ENCODE data around the gene MYCBPAP. TPM values are rescaled to one million over a fixed set of nuclear protein-coding genes. Genes with fewer than 3 reads are reported as not detected.
A peak's percentile ranks its signal among the peaks of the same experiment; 100 is the strongest.

The MYCBPAP gene, protein sequence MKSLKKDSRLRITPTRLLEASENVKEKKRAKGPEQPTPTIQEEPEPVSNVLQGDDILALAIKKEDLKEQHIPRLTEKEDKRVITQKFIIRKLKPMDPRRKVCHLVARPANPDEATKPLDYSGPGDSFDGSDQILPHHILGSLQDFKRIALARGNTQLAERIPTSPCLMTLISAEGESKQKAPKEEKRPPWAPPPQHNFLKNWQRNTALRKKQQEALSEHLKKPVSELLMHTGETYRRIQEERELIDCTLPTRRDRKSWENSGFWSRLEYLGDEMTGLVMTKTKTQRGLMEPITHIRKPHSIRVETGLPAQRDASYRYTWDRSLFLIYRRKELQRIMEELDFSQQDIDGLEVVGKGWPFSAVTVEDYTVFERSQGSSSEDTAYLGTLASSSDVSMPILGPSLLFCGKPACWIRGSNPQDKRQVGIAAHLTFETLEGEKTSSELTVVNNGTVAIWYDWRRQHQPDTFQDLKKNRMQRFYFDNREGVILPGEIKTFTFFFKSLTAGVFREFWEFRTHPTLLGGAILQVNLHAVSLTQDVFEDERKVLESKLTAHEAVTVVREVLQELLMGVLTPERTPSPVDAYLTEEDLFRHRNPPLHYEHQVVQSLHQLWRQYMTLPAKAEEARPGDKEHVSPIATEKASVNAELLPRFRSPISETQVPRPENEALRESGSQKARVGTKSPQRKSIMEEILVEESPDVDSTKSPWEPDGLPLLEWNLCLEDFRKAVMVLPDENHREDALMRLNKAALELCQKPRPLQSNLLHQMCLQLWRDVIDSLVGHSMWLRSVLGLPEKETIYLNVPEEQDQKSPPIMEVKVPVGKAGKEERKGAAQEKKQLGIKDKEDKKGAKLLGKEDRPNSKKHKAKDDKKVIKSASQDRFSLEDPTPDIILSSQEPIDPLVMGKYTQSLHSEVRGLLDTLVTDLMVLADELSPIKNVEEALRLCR
- total RNA-seq (1 to 10 TPM; 4.7 to 6.4 TPM), polyA plus RNA-seq (under 1 TPM; 0.73 to 0.90 TPM)
- long read RNA-seq, donor 1: 0 reads
- long read RNA-seq, donor 2: 0 reads
- long read RNA-seq, donor 3, partial matches to known transcripts: 0 of 2 reads
- long read RNA-seq, donor 3, other reads (novel, unspliced or antisense): 0 of 2 reads
- long read RNA-seq, donor 4: 0 reads
- long read RNA-seq, donor 5: 0 reads

GRCh38 chr17:50507871-50508572 is at the start of gene MYCBPAP:
TSS of gene MYCBPAP (plus strand) at chr17:50508439. CDS start at chr17:50508675, 236 bp downstream.
- no peak for TF ChIP-seq CTCF (IDR thresholded peaks at IDR 0.05; ENCODE audit: control extremely low read depth, extremely low read depth)
- H3K4me3 ChIP-seq: peak within 1 kb of the TSS; percentile 46

GRCh38 chr17:50458701-50459676 is 49.2 kb upstream of the MYCBPAP start:
- DNase-seq (no peak), ATAC-seq (ENCODE audit: insufficient read depth, low FRiP score) (no peak)
- Histone ChIP-seq H3K27ac (ENCODE audit: low read depth in 1 of 2, low read length in 1 of 2) (no peak overlapping the region), H3K9ac (ENCODE audit: insufficient read depth in 1 of 2, low read length in 2 of 2) (no peak overlapping the region), H3K4me1 (ENCODE audit: control insufficient read depth in 5 of 5, insufficient read depth in 5 of 5, low read length in 5 of 5) (no peaks in the 10 kb centered on the region), H3K36me3 (ENCODE audit: control insufficient read depth in 4 of 4, insufficient read depth in 4 of 4, low read length in 4 of 4) (peaks cover 0 to 20% (median 9%) of the 10 kb centered on the region in 4 donors), H3K9me3 (ENCODE audit: control insufficient read depth in 4 of 4, insufficient read depth in 3 of 4, low read length in 3 of 4) (no peaks in the 10 kb centered on the region), H3K27me3 (ENCODE audit: control insufficient read depth in 3 of 3, insufficient read depth in 3 of 3, low read length in 2 of 3) (no peaks in the 10 kb centered on the region), H3K4me3 (no peak overlapping the region)
- 79 to 89% methylated on average over 16 of the region's 16 CpGs for WGBS, 2 donors
- no peak for TF ChIP-seq CTCF (IDR thresholded peaks at IDR 0.05; ENCODE audit: control extremely low read depth, extremely low read depth)

More at GRCh38 chr17:50507871-50508572, at the start of gene MYCBPAP:
- Histone ChIP-seq H3K27me3 (ENCODE audit: control insufficient read depth in 3 of 3, insufficient read depth in 3 of 3, low read length in 2 of 3) (no peaks in the 10 kb centered on the region), H3K36me3 (ENCODE audit: control insufficient read depth in 4 of 4, insufficient read depth in 4 of 4, low read length in 4 of 4) (no peaks in the 10 kb centered on the region), H3K9ac (ENCODE audit: insufficient read depth in 1 of 2, low read length in 2 of 2) (peak within 1 kb of the TSS; percentile 39 to 61), H3K9me3 (ENCODE audit: control insufficient read depth in 4 of 4, insufficient read depth in 3 of 4, low read length in 3 of 4) (no peaks in the 10 kb centered on the region), H3K27ac (ENCODE audit: low read depth in 1 of 2, low read length in 1 of 2) (peak within 1 kb of the TSS; percentile 23 to 36), H3K4me1 (ENCODE audit: control insufficient read depth in 5 of 5, insufficient read depth in 5 of 5, low read length in 5 of 5) (peaks cover 0 to 13% (median 4%) of the 10 kb centered on the region in 5 donors)
- 7 to 11% methylated on average over 42 to 66 of the region's 66 CpGs for WGBS, 2 donors
- ATAC-seq (ENCODE audit: insufficient read depth, low FRiP score) (peak; percentile 63), DNase-seq (peak; percentile 89 to 94 (median 91))

DNA sequence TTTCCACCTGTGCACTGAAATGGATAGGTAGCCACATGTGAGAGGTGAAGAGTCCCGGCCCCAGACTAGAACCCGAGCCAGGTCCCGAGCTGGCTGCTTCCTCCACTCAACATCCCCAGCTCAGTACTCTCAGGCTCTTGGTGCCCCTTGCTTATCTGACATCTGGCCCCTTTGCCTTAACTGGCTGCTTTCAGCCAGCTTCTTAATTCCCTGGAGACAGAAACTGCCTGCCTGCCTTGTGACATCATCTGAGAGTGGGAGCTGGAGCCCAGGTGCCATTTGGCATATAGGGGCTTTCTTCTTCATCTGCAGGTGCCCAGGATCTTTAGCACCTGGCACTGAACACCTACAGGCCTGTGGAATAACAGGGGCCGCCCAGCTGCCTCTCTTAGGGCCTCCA is 48.5 kb upstream of the MYCBPAP start:
- H3K27me3 ChIP-seq (ENCODE audit: control insufficient read depth in 3 of 3, insufficient read depth in 3 of 3, low read length in 2 of 3): no peaks in the 10 kb centered on the region
- no peak overlapping the region for H3K27ac ChIP-seq (ENCODE audit: low read depth in 1 of 2, low read length in 1 of 2)
- H3K4me3 ChIP-seq: no peak overlapping the region
- no peak for DNase-seq
- H3K9ac ChIP-seq (ENCODE audit: insufficient read depth in 1 of 2, low read length in 2 of 2): no peak overlapping the region
- 93% methylated on average over 4 of the region's 4 CpGs for WGBS, 2 donors
- no peak for ATAC-seq (ENCODE audit: insufficient read depth, low FRiP score)
- TF ChIP-seq CTCF (IDR thresholded peaks at IDR 0.05; ENCODE audit: control extremely low read depth, extremely low read depth): no peak
- peaks cover 0 to 20% (median 9%) of the 10 kb centered on the region in 4 donors for H3K36me3 ChIP-seq (ENCODE audit: control insufficient read depth in 4 of 4, insufficient read depth in 4 of 4, low read length in 4 of 4)
- H3K9me3 ChIP-seq (ENCODE audit: control insufficient read depth in 4 of 4, insufficient read depth in 3 of 4, low read length in 3 of 4): no peaks in the 10 kb centered on the region
- no peaks in the 10 kb centered on the region for H3K4me1 ChIP-seq (ENCODE audit: control insufficient read depth in 5 of 5, insufficient read depth in 5 of 5, low read length in 5 of 5)
